Measurements from ENCODE around the gene ERC2. TPM values are rescaled to one million over a fixed set of nuclear protein-coding genes. Genes with fewer than 3 reads are reported as not detected.

ERC2 gene
- total and polyA plus RNA-seq, 2 of the 8 experiments (the other 6 are each of a cell fraction or from before 2014, with no cell fraction given) = 16.4 to 22.8 TPM

GRCh38 chr3:55771503-55771902 lies 696.8 kb downstream of the ERC2 start:
- no peak overlapping the region for H3K56ac ChIP-seq (replicated peaks; ENCODE audit: insufficient read length, low read depth, low read length)
- ChIA-PET POLR2A (ENCODE audit: partially characterized antibody) (no interaction called here), CTCF (ENCODE audit: partially characterized antibody) (no interaction called here)
- H2BK12ac ChIP-seq (ENCODE audit: low read depth, low read length) = no peak overlapping the region
- no peak overlapping the region for H3K23ac ChIP-seq (ENCODE audit: insufficient read length)
- H3K27me3 ChIP-seq (replicated peaks in 1 of 4; ENCODE audit: control insufficient read depth in 3 of 4, extremely low read depth in 1 of 4, insufficient read depth in 3 of 4, low read length in 3 of 4) = no peaks in the 10 kb centered on the region
- H4K91ac ChIP-seq (replicated peaks; ENCODE audit: insufficient read length, low read length) = no peak overlapping the region
- no peaks in the 10 kb centered on the region for H3K9me3 ChIP-seq (ENCODE audit: insufficient read depth in 2 of 2, low read depth in 1 of 2, low read length in 1 of 2)
- H3K4me3 ChIP-seq (ENCODE audit: extremely low read depth in 1 of 4, insufficient read depth in 2 of 4, low read depth in 3 of 4, low read length in 4 of 4) = no peak overlapping the region
- no peak overlapping the region for H2BK120ac ChIP-seq (replicated peaks; ENCODE audit: low read depth, low read length)
- H3K79me2 ChIP-seq (ENCODE audit: control insufficient read depth in 1 of 2, insufficient read depth in 2 of 2, low read length in 2 of 2) = no peaks in the 10 kb centered on the region
- H3K27ac ChIP-seq (ENCODE audit: low read depth, low read length) = no peak overlapping the region
- FAIRE-seq (no peak), DNase-seq (ENCODE audit: low read depth in 1 of 2, low spot score in 2 of 2) (no peak)
- TF ChIP-seq SAP30 (IDR thresholded peaks at IDR 0.05; ENCODE audit: insufficient read depth, insufficient replicate concordance, low read length) = no peak
- H3K4ac ChIP-seq (replicated peaks; ENCODE audit: insufficient read length, low read depth, low read length) = no peak overlapping the region
- WGBS, 2 experiments (ENCODE audit: extremely low coverage in 1 of 2, insufficient coverage in 1 of 2, insufficient read length in 1 of 2, insufficient replicate concordance in 2 of 2, low coverage in 1 of 2, low lambda C conversion rate in 2 of 2, missing lambda C conversion rate in 1 of 2) = 77% methylated on average over 2 of the region's 2 CpGs; no CpG with 5 or more reads in 1 of the 2 experiments
- no peak overlapping the region for H3K18ac ChIP-seq (ENCODE audit: extremely low read depth, low read length)
- no peak overlapping the region for H2BK20ac ChIP-seq (ENCODE audit: low read length)
- no peak overlapping the region for H2AFZ ChIP-seq (ENCODE audit: low read length)
- no peak overlapping the region for H3K4me2 ChIP-seq (ENCODE audit: insufficient read depth in 1 of 2, low read depth in 2 of 2, low read length in 2 of 2)
- H2BK5ac ChIP-seq (ENCODE audit: low read depth, low read length) = no peak overlapping the region
- H4K20me1 ChIP-seq (replicated peaks in 1 of 2; ENCODE audit: control insufficient read depth in 1 of 2, insufficient read depth in 2 of 2, low read length in 2 of 2) = no peaks in the 10 kb centered on the region
- H3K9ac ChIP-seq (replicated peaks in 1 of 4; ENCODE audit: extremely low read depth in 1 of 4, low read depth in 3 of 4, low read length in 3 of 4) = no peak overlapping the region
- no peak overlapping the region for H2BK15ac ChIP-seq (ENCODE audit: low read length)
- no peak overlapping the region for H2AK5ac ChIP-seq (ENCODE audit: low read depth, low read length)
- H3K36me3 ChIP-seq (ENCODE audit: control insufficient read depth in 2 of 4, insufficient read depth in 4 of 4, low read length in 3 of 4) = no peaks in the 10 kb centered on the region
- H3K23me2 ChIP-seq (ENCODE audit: low read depth, low read length) = no peaks in the 10 kb centered on the region
- no peak overlapping the region for H4K8ac ChIP-seq (ENCODE audit: extremely low read depth, insufficient read depth, low read length)
- H4K5ac ChIP-seq (ENCODE audit: insufficient read length, low read depth, low read length) = no peak overlapping the region
- no peak overlapping the region for H3K14ac ChIP-seq (ENCODE audit: insufficient read length)
- H3K4me1 ChIP-seq (replicated peaks in 1 of 4; ENCODE audit: control insufficient read depth in 3 of 4, insufficient read depth in 4 of 4, low read length in 3 of 4) = peaks cover 0 to 2% (median 0%) of the 10 kb centered on the region in 4 experiments; a peak in 1 of 7 replicates
- no peaks in the 10 kb centered on the region for H3K79me1 ChIP-seq (ENCODE audit: low read depth, low read length)

Measured in H1 (cell line).